Stimulated activated CD8-positive, alpha-beta memory T cell treated with anti-CD3 and anti-CD28 coated beads, Interleukin-12 subunit alpha, Interleukin-12 subunit beta, amount 100 ng/mL, for 24 hours (primary cell): ENCODE data around the gene MAP3K12.
"Not testable (repeated sequence)": the region's sequence is repeated elsewhere in the genome, so short reads cannot be mapped to it uniquely, and the experiment has no call there.

Experiments
- DNase-seq: peaks from one replicate; pipeline ENCODE4 v3.0.0-alpha.2; 2020; ENCODE audit errors: extremely low read depth

The MAP3K12 gene

DNA sequence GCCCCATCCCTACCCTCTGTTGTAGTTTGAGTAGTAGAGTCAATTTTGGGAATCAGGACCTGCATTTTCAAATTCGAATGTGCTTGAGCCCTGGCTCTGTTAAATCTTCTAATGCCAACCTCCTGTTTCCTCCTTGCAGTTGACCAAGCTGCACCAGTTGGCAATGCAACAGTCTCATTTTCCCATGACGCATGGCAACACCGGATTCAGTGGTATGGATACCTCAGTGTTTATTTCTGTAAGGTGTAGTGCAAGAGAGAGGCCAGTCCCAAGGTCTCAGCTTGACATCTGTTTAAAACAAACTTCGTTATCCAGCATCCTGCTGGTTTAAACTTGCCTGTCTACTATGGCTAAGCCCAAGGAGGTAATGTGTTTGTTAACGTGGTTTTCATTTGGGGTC lies 32.2 kb downstream of the MAP3K12 start:
- no peak for DNase-seq

DNA sequence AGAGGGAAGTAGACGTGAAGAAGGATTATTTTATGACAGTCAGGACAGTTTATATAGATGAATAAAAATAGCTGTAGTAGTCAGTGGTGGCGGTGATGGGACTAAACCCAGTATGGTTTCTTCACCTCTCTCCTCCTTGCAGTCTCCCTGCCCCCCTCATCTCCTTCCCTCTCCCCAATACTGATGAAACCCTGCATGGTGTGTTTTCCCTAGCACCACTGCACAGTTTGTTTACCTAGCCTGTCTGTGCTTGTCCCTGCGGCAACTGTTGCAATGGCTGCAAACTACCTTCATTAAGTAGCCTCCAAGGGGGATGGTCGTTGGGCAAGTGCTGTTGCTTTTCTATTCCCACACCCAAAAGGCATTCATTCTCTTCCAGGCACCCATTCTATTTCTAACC lies 32.6 kb downstream of the MAP3K12 start:
- DNase-seq, result no peak

DNA sequence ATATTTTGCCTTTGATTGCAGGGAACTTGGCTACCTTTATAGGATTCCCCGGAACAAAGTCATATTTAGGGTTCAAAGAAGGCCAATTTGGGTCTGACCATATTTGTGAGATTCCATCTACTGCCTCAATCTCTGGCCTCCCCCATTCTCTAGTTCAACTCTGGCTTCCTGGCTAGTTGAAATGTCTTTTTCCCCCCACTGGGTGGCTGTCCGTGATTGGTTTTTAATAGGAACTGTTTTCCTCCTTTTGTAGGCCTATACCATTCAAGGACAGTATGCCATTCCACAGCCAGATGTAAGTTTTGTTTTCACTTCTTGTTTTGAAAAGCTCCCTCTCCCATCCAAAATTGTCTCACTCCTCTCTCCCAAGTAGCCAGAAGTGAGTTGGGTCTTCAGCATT lies 33.6 kb downstream of the MAP3K12 start:
- DNase-seq, result no peak

DNA sequence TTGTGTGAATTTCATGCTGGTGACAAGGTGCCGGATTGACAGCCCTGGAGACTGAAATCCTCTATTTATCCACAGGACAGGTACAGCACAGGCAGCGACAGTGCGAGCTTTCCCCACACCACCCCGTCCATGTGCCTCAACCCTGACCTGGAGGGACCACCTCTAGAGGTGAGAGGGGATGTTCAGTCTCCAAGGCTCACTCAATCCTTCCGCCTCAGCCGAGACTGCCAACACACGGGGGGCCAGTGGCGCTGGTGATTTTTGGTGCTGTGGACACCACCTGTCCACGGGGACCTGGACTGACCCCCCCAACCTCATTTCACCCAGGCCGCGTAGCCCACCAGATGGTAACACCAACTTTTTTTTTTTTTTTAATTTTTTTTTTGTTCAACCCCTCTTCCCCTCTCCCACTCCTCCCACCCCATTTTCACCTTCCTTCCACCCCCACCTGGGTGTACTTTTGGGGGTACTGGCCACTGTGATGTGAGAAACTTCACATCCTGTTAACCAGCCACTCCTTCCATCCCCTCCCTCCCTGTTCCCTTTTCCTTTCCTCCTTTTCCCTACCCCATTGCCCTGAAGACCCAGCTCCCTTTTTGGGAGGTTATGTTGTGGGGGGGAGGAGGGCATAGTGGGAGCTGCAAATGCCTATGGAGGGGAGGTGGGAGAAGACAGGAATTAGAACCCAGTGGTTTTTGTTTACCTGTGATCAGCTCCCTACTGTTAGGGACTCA lies 34.4 kb downstream of the MAP3K12 start:
- no peak for DNase-seq

DNA sequence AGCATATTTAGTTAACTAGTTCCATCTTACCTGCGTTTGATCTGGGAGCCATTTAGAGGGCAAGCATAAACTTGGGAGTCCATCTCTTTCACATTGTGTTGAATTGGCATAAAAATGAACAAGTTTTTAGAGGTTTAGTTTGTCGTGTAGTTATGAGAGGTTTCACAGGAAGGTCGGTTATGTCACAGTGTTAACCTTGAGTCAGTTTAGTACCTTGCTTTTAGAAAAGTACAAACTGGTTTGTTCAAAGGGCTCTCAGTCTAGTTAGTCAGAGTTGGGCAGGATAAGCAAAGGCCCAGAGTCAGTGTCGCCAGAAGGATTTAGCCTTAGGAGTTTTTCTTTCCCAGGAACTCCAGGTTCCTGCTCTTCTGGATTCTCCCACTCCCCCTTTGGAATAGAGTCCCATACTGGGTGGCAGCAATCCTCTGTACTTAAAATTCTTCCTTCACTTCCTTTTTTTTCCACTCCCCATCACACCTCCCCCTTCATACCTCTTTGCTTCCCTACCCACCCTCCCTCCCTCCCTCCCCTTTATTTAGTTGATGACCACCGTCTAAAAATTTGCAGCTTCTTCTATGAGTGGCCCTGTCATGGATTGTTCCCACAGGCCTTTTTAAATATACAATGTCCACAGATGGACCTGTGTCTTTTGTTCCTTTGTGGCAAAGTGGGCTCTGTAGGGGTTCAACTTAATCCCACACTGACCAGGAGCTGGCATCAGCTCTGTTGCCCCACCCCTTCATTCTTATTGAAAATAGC lies 35.3 kb downstream of the MAP3K12 start:
- DNase-seq, result no peak

DNA sequence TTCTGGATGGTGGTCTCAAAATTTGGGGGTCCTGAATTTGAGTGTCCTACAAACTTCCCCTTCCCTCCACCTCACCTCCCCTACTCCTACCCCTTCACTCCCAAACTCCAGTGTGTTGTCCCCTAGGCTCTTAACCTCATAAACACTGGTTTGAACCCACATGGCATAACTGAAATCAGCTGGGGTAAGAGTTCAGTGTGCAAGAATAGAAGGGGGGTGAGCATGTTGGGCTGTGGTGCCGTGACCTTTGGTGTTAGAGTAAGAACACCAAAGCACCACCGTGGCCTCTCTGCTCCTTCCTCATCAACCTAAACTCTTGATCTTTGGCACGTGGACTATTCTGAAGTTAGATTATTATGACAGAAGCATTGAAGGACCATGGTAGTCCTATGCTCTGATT lies 36.3 kb downstream of the MAP3K12 start:
- no peak for DNase-seq

DNA sequence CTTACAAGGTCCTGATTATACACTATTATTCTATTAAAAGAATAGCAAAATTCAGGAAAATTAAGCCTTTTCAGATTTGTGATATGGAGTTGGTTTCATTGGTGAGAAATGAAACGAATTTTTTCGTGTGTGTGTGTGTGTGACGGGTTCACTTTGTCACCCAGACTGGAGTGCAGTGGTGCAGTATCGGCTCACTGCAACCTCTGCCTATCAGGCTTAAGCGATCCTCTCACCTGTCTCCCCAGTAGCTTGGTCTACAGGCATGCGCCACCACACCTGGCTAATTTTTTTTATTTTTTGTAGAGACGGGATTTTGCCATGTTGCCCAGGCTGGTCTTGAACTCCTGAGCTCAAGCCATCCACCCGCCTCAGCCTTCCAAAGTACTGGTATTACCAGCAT lies 37.7 kb downstream of the MAP3K12 start:
- DNase-seq, result no peak

DNA sequence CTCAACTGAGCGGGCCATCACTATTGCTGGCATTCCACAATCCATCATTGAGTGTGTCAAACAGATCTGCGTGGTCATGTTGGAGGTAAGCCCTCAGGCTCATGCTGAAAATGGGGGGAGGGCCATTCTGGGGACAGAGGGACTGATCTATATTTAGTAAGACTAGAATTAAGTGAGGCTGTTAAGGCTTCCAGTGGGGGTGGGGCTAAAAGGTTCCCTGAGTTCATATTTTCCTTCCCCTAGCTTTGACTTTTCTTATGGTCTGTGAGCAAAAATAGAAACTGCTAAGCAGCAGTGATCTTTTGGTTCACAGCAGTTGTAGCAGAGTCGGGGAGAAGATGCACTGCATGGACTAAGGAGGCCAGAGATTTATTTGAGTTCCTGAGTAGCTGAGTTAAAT lies 38.2 kb downstream of the MAP3K12 start:
- DNase-seq, result no peak

DNA sequence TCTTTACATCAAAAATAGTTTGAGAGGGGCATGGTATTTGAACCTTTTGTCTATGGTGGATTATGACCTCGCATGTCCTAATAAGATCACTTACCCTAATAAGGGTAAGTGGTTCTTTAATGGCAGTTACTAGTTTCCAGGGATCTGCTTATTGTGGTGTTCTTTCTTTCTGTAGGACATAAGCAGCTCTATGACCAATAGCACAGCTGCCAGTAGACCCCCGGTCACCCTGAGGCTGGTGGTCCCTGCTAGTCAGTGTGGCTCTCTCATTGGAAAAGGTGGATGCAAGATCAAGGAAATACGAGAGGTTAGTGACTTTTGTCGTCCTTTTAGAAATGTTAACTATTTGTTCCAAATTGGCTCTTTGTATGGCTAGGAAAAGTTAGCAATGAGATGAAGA lies 40.2 kb downstream of the MAP3K12 start:
- no peak for DNase-seq

DNA sequence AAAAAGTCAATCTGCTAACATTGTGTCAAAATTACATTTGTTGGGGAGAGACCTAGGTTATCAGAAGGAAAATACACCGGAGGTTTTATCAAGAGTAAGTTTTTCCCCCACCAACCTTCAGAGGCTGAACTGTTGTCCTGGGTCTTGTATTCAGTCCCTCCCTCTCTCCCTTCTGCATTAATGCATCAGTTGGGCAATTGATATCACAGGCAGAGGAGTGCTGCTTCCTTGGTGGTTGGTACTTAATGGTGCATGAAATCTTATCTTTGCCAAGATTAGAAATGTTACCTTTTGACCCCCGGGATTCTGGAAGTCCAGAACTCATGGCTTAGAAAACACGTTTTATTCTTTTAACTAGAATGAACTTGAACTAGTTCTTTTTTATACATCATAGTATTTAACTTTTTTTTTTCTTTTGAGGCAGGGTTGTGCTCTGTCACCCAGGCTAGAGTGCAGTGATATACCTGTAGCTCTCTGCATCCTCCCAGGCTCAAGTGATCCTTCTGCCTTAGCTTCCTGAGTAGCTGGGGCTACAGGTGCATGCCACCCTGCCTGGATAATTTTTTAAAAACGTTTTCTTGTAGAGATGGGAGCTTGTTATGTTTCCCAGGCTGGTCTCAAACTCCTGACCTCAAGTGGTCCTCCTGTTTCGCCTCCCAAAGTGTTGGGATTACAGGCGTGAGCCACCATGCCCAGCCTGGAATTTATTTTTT lies 42.4 kb downstream of the MAP3K12 start:
- DNase-seq, result no peak

DNA sequence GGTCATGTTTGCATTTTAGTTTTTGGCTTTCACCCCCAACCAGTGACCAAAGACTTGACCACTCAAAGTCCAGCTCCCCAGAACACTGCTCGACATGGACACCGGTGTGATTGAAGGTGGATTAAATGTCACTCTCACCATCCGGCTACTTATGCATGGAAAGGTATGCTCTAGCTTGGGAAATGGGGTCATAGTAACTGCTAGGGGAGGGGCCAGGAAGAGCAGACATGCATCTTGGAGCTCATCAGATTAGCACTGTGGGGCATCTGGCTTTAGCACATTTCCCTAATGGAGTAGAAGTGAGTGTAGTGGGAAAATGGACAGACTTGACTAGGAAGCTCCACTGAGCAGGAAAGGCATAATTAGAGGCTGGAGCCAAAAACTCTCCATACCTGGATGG lies 44.6 kb downstream of the MAP3K12 start:
- DNase-seq, result no peak

DNA sequence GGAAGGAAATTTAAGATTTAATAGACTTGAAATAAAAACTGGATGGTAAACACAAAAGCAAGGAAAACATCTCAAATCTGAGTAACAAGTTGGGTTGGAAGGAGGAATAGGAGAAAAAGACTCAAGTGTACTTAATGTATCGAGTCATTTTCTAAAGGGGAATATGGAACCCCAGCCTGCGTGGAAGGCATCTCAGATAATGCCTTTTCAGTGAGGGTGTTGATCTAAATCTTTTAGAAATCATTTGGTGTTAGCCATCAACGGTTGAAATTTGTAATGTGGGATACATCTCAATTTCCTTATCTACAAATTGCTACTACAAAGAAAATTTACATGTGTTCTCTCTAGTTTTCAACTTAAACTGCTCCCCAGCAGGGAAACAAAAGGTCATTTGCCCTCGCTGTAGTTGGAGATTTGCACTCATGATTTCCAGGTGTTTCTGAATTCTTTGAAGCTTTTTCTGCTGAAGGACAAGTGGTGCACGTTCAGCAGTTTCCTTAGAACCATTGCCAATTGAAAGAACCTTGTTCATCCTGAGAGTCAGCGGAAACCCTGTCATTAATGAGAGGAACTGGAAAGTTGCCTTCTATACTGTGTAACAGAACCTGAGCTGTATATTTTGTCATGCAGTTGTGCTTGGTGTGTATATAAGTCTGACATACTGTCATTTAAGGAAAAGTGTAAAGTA lies 45.2 kb downstream of the MAP3K12 start:
- no peak for DNase-seq

DNA sequence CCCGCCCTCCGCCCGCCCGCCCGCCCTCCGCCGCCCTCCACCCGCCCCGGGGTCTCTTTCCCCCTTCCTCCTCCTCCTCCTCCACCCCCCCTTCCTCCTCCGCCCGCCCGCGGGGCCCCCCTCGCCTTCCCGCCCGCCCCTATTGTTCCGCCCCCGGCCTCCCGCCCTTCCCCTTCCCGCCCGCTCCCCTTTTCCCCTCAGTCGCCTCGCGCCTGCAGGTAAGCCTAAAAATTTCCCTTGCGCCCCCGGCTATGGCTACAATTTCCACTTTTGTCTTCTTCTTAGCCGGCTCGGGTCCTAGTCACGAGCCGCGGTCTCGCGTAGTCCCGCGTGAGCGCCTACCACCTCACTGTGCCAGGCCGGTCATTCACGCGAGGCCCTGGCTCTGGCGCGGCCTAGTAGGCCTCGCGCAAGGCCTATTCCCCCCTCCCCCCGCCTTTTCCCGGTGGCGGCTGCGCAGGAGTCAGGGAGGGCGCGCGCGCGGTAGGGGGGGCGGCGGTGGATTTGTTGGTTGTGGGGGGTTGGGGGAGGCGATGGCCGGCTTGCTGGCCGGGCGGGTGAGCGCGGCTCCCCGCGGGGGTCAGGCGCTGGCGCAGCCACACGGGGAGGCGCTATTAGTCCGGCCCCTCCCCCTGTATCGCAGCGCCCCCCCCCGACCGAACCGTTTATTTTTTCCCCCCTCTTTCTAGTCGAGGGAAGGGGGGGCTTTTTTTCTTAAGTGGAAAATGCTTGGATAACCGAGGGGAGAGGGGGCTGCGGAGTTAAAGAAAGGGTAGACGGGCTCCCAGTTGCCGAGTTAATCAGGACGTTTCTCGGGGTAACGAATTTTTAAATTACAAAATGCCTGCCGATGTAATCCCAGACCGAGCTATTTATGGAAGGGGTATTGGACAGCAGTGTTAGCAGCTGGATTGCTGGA lies 46.8 kb downstream of the MAP3K12 start:
- peak; percentile 43 for DNase-seq

DNA sequence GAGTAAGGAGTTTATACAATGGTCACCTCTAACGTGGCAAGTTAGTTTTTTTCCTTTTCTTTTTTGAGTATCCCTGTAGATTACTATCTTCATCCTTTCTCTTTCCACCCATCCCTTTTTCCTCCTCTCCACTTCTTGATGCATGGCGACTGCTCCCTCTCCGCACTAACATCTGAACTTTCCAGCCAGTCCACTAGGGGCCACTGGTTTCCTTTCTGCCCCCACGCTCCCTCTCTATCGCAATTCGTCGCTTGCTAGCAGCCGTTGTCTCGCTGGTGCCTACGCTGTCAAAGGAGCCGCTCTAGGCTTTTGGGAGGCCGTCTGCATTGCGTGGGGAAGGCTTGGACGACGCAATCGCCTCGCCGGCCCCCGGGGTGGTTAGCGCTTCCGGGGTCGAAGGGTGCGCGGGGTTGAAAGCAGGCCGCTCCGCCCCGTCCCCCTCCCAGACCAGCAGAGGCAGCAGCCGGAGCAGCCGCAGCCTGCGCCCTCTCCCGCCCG lies 47.5 kb downstream of the MAP3K12 start, which contains the start of gene PCBP2:
TSS of gene PCBP2 (plus strand) at position 442 of the 498 bp plus-strand sequence. CDS start 2,699 bp downstream, outside the sequence.
- DNase-seq, result peak; percentile 96

DNA sequence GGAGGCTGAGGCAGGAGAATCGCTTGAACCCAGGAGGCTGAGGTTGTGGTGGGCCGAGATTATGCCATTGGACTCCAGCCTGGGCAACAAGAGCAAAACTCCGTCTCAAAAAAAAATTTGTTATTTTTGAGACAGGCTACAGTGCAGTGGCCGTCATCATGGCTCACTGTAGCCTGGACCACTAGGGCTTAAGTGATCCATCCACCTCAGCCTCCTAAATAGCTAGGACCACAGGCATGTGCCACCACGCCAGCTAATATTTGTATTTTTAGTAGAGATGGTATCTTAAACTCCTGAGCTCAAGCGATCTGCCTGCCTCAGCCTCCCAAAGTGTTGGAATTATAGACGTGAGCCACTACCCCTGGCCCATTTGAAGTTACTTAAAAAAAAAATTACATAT lies 48.3 kb downstream of the MAP3K12 start:
- DNase-seq, result no peak

DNA sequence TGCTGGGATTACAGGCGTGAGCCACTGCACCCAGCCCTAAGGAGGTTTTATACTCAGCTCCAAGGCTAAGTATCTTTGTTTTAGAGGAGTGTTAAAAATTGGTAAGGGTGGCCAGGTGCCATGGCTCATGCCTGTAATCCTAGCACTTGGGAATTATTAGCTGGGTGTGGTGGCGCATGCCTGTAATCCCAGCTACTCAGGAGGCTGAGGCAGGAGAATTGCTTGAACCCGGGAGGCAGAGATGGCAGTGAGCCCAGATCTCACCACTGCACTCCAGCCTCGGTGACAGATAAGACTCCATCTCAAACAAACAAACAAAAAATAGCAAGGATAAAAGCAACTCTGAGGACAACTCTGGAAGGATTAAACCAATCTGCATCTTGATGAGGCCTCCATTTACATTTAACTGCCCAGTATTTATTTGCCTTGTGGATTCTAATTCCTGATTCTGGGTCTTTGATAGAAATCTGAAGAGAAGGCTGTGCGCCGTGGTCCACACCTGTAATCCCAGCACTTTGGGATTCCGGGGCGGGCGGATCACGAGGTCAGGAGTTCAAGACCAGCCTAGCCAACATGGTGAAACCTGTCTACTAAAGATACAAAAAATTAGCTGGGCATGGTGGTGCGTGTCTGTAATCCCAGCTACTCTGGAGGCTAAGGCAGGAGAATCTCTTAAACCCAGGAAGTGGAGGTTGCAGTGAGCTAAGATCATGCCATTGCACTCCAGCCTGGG lies 54.5 kb downstream of the MAP3K12 start:
- not testable (repeated sequence) for DNase-seq

DNA sequence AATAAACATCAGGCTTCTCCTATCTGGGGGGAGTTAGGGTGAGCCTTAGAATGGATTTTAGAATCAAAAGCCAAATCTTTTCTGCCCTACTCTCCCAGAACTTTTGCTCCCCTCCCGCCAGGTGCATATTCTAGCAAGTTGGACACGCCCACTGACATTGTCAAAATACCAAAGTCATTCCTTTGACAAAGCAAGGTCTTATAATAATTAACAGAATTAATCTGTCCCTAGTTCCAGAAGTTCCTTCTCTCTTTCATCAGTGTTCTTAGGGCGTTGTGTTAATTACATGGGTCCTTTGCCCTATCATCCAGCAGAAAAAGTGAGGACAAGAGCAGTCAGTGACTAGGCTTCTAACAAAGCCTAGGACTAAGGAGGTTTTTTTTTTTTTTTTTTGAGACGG lies 55.3 kb downstream of the MAP3K12 start:
- no peak for DNase-seq

DNA sequence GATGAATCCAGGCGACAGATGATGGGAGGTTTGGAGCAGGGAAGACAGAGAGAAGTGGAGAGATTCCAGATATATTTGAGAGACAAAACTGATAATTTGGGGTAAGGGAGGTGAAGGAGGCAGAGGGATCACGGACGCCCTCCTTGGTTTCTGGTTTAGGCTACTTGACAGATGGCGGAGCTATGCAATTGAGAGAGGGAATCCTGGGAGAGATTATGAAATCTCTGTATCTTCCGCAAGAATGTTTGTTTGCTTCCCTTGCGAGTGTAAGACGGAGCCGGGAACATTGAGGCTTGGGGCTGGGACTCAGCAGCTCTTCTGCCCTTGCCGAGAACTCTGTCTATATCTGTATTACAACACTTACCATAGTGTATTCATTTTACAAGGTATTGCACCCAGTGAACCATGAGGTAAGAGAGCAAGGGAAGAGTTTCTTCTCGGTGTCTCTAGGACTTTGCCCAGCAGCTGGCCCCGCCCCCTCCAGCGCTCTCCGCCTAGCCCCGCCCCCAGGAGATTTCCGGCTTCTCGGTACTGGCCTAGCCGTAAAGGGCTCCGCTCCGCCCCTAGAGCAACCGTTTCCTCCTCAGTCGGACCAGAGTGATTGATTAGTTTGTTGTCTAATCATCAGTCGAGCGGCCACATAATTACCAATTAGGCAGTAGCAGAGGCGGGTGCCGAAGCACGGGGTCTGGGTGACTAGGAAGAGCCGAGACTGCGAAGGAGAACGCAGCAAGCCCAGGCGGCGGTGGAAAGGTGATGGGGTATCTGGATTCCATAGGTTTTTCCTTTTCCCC lies 58.0 kb downstream of the MAP3K12 start, which contains the start of gene PRR13:
TSS of gene PRR13 (plus strand) at position 695 of the 794 bp plus-strand sequence. CDS start 981 bp downstream, outside the sequence.
- peak; percentile 96 for DNase-seq

DNA sequence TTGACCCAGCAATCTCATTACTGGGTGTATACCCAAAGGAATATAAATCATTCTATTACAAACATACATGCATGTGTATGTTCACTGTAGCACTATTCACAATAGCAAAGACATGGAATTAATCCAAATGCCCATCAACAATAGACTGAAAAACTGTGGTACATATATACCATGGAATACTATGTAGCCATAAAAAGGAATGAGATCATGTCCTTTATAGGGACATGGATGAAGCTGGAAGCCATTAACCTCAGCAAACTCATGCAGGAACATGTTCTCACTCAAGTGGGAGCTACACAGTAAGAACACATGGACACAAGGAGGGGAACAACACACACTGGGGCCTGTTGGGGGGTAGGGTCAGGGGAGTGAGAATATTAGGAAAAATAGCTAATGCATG lies 59.7 kb downstream of the MAP3K12 start:
- not testable (repeated sequence) for DNase-seq
